Activated CD8-positive, alpha-beta memory T cell treated with anti-CD3 and anti-CD28 coated beads, Interleukin-2, amount 50 U/mL, for 1 hour (primary cell): ENCODE data around the gene RPS27L.
"Not testable (repeated sequence)": the region's sequence is repeated elsewhere in the genome, so short reads cannot be mapped to it uniquely, and the experiment has no call there.

Source experiments
- DNase-seq: peaks from one replicate; pipeline ENCODE4 v3.0.0-alpha.2; 2020; ENCODE audit errors: extremely low read depth

Gene RPS27L

DNA sequence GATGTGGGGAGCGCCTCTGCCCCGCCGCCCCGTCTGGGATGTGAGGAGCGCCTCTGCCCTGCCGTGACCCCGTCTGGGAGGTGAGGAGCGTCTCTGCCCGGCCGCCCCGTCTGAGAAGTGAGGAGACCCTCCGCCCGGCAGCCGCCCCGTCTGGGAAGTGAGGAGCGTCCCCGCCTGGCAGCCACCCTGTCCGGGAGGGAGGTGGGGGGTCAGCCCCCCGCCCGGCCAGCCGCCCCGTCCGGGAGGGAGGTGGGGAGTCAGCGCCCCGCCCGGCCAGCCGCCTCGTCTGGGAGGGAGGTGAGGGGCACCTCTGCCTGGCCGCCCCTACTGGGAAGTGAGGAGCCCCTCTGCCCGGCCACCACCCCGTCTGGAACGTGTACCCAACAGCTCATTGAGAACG is 58.4 kb downstream of the RPS27L start:
- not testable (repeated sequence) for DNase-seq
